Natural killer cell (primary cell): ENCODE results near the gene GDPD4. TPM values are rescaled to one million over a fixed set of nuclear protein-coding genes. Genes with fewer than 3 reads are reported as not detected.

Experiments used
- ATAC-seq, 3 donors: fragments of 150-1000 bp in 2 of 3; fragments of 200-7000 bp in 1 of 3; cut with Tn5 transposase; 1 replicate in 1 of 3; 2 replicates in 2 of 3; pipeline ENCODE4 v1.10.0; 2021; ENCODE audit warnings: mild to moderate bottlenecking in 2 of 3, moderate library complexity in 2 of 3
- DNase-seq, 2 donors: peaks; one replicate each; pipeline versions ENCODE4 v3.0.0 to v3.0.0-alpha.2; 2013 to 2021; ENCODE audit warnings: mixed read lengths in 1 of 2
- H3K27ac ChIP-seq: one replicate; pipeline ENCODE4 v1.5.1; 2013; ENCODE audit warnings: mild to moderate bottlenecking, low read length
- H3K27me3 ChIP-seq: one replicate; pipeline ENCODE4 v1.6.1; 2013; ENCODE audit warnings: low read length; ENCODE audit not compliant: control insufficient read depth, insufficient read depth
- H3K36me3 ChIP-seq: one replicate; pipeline ENCODE4 v1.6.1; 2013; ENCODE audit warnings: low read length; ENCODE audit not compliant: control insufficient read depth, insufficient read depth
- H3K4me1 ChIP-seq: one replicate; pipeline ENCODE4 v1.6.1; 2013; ENCODE audit warnings: low read length; ENCODE audit not compliant: control insufficient read depth, insufficient read depth
- H3K4me3 ChIP-seq: one replicate; pipeline ENCODE4 v1.5.1; 2013; ENCODE audit warnings: low read length
- H3K9me3 ChIP-seq: one replicate; pipeline ENCODE4 v1.6.1; 2013; ENCODE audit warnings: low read length; ENCODE audit not compliant: control insufficient read depth, insufficient read depth
- H3K27ac Mint-ChIP-seq, 2 donors: one replicate each; pipeline ENCODE4 v1.8.0; 2022; ENCODE audit warnings: mild to moderate bottlenecking in 2 of 2, mixed read lengths in 2 of 2, moderate library complexity in 1 of 2
- H3K27me3 Mint-ChIP-seq, 2 donors: one replicate each; pipeline ENCODE4 v1.8.0; 2022; ENCODE audit warnings: low read depth in 2 of 2, mixed read lengths in 2 of 2
- H3K36me3 Mint-ChIP-seq: one replicate; pipeline ENCODE4 v1.8.0; 2022; ENCODE audit warnings: mixed read lengths
- H3K4me1 Mint-ChIP-seq, 2 donors: one replicate each; pipeline ENCODE4 v1.8.0; 2022; ENCODE audit warnings: mixed read lengths in 2 of 2
- H3K4me3 Mint-ChIP-seq: one replicate; pipeline ENCODE4 v1.8.0; 2022; ENCODE audit warnings: mild to moderate bottlenecking, moderate library complexity, mixed read lengths
- H3K9me3 Mint-ChIP-seq, 2 donors: one replicate each; pipeline ENCODE4 v1.8.0; 2022; ENCODE audit warnings: mixed read lengths in 2 of 2
- WGBS: methylation state at CpG from one replicate; pipeline ENCODE4 v1.1.7; 2013; ENCODE audit warnings: missing lambda C conversion rate; ENCODE audit not compliant: insufficient coverage; 5-methylcytosine and 5-hydroxymethylcytosine counted together
- intact Hi-C: fragments of 100-400 bp; cut with micrococcal nuclease; formaldehyde crosslinking; loops from one replicate; pipeline ENCODE4 v1.14.2; 2022
- total RNA-seq, 4 donors: library from RNA; stranded (reverse); fragments of 120-200 nt in 1 of 4; gene quantifications; one replicate each; pipeline versions ENCODE4 v1.2.3 to v1.2.4, GENCODE V29; 2013 to 2022
- TF ChIP-seq, protein P1 (sequence below): fragments of 200-600 bp; IDR thresholded peaks from one replicate; pipeline ENCODE4 v1.8.0; 2022; ENCODE audit warnings: antibody characterized with exemption

The GDPD4 gene
- total RNA-seq, 3 donors from 2014 or later (not counting 1 experiment from before 2014, with no cell fraction given) = not detected

DNA sequence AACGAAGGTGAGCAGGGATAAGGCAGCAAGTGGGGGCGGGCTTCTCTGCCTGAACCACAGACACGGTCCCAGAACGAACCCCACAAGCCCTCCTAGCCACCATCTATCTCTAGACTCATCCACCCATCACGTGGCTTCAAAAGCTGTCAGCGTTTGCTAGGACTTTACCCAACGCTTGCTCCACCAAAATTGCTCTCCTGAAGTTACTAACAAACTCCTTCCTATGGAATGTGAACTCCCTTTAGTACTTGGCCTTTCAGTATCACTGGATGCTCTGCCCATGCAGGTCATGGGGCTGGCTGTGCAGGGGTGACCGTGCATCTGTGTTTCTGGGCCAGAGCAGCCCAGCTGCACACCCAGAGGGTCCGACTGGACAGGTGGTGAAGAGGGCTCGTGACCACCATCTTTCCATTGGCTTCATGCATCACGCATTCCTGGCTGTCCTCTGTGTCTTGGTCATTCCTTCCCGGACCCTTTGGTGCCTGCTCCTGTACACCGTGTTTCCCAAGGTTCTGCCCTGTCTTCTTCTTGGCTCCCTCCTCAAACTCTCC is 88.4 kb downstream of the GDPD4 start:
- H3K9me3 Mint-ChIP-seq = no peaks in the 10 kb centered on the region
- 85% methylated on average over 13 of the region's 13 CpGs for WGBS

DNA sequence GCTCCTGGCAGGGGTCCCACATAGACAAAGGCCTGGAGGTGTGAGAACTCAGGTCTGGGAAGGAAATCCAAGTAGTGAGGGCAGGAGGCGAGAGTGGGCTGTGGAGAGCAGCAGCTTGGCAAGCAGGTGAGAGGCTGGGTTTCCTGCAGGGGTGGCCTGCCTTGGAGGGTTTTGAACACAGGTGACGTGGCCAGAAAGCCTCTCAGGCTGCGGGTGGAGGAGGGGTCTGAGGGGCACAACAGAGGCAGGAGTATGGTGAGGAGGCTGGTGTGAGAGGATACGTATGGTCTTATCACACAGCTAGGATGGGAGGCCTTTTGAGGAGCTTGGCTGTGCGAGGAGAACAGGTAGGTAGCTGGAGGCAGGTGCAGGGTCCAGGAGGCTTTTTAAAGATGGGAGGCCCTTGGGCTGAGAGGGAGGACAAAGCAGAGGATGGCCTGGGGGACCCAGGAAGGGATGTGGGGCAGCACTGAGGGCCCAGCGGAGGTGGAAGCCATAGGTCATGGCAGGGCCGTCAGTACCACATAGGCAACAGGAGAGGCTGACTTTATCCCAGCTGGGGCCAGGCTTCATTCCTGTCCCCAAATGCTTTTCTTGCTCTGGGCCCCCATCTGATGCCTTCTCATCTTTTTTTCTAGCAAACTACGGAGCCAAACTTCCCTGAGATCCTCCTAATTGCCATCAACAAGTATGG is 89.0 kb downstream of the GDPD4 start:
- Mint-ChIP-seq H3K9me3 (no peaks in the 10 kb centered on the region), H3K4me3 (no peak overlapping the region), H3K36me3 (no peaks in the 10 kb centered on the region), H3K4me1 (no peaks in the 10 kb centered on the region), H3K27ac (no peak overlapping the region), H3K27me3 (peaks cover 0 to 2% of the 10 kb centered on the region in 2 donors)
- intact Hi-C loops = no loop called here
- DNase-seq (no peak), ATAC-seq (no peak)
- no peak overlapping the region for H3K4me3 ChIP-seq
- 81% methylated on average over 8 of the region's 8 CpGs for WGBS
- TF ChIP-seq, protein P1, sequence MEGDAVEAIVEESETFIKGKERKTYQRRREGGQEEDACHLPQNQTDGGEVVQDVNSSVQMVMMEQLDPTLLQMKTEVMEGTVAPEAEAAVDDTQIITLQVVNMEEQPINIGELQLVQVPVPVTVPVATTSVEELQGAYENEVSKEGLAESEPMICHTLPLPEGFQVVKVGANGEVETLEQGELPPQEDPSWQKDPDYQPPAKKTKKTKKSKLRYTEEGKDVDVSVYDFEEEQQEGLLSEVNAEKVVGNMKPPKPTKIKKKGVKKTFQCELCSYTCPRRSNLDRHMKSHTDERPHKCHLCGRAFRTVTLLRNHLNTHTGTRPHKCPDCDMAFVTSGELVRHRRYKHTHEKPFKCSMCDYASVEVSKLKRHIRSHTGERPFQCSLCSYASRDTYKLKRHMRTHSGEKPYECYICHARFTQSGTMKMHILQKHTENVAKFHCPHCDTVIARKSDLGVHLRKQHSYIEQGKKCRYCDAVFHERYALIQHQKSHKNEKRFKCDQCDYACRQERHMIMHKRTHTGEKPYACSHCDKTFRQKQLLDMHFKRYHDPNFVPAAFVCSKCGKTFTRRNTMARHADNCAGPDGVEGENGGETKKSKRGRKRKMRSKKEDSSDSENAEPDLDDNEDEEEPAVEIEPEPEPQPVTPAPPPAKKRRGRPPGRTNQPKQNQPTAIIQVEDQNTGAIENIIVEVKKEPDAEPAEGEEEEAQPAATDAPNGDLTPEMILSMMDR = no peak
- no peak overlapping the region for H3K27ac ChIP-seq
- no peaks in the 10 kb centered on the region for H3K4me1 ChIP-seq
- no peaks in the 10 kb centered on the region for H3K36me3 ChIP-seq
- no peaks in the 10 kb centered on the region for H3K9me3 ChIP-seq
- H3K27me3 ChIP-seq = no peaks in the 10 kb centered on the region

More for the DNA sequence above, 88.4 kb downstream of the GDPD4 start:
- no peak overlapping the region for H3K27ac ChIP-seq
- TF ChIP-seq, protein P1 = no peak
- Mint-ChIP-seq H3K27me3 (peaks cover 0 to 2% of the 10 kb centered on the region in 2 donors), H3K36me3 (no peaks in the 10 kb centered on the region), H3K4me1 (no peaks in the 10 kb centered on the region), H3K27ac (no peak overlapping the region), H3K4me3 (no peak overlapping the region)
- no peak overlapping the region for H3K4me3 ChIP-seq
- H3K4me1 ChIP-seq = no peaks in the 10 kb centered on the region
- no peak for ATAC-seq
- H3K9me3 ChIP-seq = no peaks in the 10 kb centered on the region
- H3K27me3 ChIP-seq = no peaks in the 10 kb centered on the region
- no peak for DNase-seq
- intact Hi-C loops = no loop called here
- H3K36me3 ChIP-seq = no peaks in the 10 kb centered on the region

DNA sequence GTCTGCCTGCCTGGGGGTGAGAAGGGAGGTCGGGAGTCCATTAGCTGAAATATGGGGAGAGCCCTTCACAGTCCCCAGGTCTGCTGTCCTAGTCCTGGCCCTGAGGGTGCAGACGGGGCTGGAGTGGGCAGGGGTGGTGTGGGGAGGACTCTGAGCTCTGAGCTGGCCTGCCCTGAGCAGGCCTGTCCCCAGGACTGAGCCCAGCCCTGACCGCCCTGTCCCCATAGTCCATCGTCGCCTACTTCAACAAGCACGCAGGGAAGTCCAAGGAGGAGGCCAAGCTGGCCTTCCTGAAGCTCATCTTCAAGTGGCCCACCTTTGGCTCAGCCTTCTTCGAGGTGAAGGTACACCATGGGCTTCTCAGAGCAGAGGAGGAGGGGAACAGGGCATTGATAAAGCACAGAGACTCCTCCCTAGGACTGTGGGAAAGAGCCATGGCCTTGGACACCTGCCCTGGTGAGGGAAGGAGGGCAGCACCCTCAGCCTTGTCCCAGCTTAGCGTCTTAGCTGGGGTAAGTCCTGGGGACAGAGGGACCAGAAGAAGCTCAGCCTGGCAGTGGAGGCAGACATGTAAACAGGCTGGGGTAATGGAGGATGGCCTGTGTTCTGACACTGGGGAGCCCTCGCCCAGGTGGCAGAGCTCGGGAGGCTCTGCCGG is 89.8 kb downstream of the GDPD4 start:
- H3K4me3 Mint-ChIP-seq = no peak overlapping the region
- WGBS = 87% methylated on average over 11 of the region's 11 CpGs
- DNase-seq = no peak
- H3K9me3 Mint-ChIP-seq = no peaks in the 10 kb centered on the region
- no peak overlapping the region for H3K27ac Mint-ChIP-seq
- no peak overlapping the region for H3K27ac ChIP-seq
- no peaks in the 10 kb centered on the region for H3K36me3 Mint-ChIP-seq
- TF ChIP-seq, protein P1 = no peak
- intact Hi-C loops = no loop called here
- H3K36me3 ChIP-seq = no peaks in the 10 kb centered on the region
- H3K27me3 Mint-ChIP-seq = peaks cover 0 to 2% of the 10 kb centered on the region in 2 donors
- H3K4me1 ChIP-seq = no peaks in the 10 kb centered on the region
- no peak for ATAC-seq
- H3K4me3 ChIP-seq = no peak overlapping the region
- H3K4me1 Mint-ChIP-seq = no peaks in the 10 kb centered on the region
- no peaks in the 10 kb centered on the region for H3K27me3 ChIP-seq
- no peaks in the 10 kb centered on the region for H3K9me3 ChIP-seq
